ENCODE data around the gene MAP4K4.
A peak's percentile ranks its signal among the peaks of the same experiment; 100 is the strongest.

The MAP4K4 gene

DNA sequence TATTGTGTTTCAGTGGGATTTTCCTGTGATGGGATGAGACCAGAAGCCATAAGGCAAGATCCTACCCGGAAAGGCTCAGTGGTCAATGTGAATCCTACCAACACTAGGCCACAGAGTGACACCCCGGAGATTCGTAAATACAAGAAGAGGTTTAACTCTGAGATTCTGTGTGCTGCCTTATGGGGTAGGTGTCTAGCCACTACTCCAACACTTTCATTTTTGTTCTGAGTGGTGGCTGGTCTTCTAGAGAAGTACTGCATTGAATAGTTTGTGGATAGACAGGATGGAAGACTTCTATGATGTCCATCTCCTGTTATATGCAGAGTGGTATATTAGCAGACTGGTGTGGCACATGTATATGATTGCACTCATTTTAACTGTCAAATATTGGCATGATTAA, 176.6 kb downstream of the MAP4K4 start:
- DNase-seq (ENCODE audit: low read depth), result no peak

DNA sequence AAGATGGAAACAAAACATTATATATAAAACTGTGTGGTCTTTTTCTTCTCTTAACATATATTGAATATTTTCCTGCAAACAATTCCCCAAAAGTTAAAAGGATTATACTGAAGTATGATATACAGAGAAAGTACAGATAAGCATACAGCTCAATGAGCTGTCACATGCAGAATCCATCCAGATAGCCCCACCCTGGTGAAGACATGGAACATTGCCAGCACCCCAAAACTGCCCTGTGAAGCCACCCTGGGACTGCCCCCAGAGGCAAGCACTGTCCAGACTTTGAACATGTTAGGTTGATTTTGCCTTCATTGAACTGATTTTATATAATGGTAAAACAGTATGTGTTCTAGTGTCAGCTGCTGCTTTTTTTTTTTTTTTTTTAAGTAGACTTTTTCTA, 182.0 kb downstream of the MAP4K4 start:
- DNase-seq (ENCODE audit: low read depth), result no peak

DNA sequence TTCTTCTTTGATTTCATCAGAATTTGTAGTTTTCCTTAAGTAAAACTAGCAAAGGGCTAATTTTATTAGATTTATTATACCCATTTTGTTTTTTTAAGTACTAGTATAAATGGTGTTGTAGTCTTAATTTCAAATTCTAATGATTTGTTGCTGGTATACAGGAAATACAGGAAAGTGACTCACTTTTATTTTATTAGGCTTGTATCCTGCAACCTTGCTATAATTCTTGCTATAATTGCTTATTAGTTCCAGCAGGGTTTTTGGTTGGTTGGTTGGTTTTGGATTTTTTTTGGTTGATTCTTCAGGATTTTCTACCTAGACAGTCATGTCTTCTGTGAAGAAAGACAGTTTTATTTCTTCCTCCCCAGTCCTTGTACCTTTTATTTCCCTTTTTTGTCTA, 183.6 kb downstream of the MAP4K4 start:
- DNase-seq (ENCODE audit: low read depth), result no peak

DNA sequence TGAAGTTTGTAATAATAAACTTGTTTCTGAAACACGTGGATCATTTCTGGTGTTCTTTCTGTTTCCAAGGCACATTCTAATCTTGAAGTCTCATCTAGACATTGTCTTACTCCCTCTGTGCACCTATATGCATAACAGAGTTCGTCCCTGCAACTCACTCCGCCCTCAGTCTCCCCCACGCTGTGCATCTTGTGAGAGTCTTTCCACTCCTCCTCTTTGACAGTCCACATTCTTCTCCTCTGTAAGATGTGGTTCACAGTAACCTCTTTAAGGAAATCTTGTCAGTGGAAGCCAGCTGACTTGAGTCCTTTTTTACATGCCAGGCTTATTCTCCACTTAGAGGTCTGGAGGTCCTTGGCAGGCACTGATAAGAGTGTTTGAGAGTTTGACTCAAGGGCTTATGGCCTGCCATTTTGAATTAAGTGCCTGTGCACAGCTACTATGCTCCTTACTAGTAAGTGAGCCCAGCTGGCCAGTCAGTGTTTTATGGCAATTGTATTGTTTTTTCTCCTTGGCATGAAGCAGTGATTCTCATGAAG, 185.3 kb downstream of the MAP4K4 start:
- no peak for DNase-seq (ENCODE audit: low read depth)

DNA sequence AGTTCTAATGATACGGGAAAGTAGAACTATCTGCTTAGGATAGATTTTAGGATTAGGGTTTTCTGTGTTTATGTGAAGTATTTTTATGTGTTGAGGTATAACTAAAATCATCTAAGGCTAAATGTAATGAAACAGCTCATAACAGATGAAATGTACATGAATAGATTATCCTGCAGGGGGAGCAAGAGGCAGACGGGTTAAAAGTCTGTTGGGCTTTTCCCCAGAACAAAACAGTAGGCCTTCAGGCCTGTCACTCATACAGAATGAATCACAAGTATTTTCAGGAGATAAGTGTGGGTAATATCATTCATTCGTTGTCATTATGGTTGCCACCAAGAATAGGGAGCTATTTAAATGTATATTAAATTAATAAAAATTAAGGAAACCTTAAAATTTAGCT, 186.4 kb downstream of the MAP4K4 start:
- DNase-seq (ENCODE audit: low read depth), result peak; percentile 77

DNA sequence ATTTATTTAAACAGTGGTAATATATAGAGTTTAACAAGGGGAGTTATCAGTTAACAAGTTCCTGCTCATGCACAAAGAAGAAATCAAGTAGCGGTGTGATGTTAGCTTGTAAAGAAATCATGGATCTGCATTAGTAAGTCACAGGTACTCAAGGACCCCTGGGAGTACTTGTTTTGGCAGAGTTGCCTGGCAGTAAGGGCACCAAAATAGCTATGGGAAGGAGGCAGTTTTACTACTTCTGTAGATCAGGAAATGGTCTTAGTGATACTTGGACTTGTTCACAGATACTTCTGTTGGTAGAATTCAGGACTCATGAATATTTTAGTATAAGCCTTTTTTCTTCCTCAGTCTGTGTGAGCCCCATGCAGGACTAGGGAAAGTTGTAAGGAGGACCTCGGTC, 186.9 kb downstream of the MAP4K4 start:
- no peak for DNase-seq (ENCODE audit: low read depth)

DNA sequence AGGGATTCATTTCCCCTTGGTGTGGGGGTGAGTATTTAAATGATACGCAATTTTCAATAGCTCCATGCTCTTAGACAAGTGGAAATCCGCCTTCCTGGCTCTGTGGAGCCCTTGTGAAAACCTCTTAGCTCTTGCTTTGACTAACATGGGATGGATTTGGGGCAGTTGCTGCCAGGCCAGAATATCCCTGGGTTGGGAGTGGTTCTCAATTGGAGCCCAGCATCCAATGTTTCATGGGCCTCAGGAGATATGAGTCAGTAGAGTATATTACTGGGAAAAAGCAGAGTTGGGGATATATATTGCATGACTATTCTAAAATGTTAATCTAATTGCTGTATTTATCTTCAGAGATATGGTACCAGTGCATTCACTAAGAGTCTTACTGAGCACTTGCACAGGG, 189.8 kb downstream of the MAP4K4 start:
- no peak for DNase-seq (ENCODE audit: low read depth)

DNA sequence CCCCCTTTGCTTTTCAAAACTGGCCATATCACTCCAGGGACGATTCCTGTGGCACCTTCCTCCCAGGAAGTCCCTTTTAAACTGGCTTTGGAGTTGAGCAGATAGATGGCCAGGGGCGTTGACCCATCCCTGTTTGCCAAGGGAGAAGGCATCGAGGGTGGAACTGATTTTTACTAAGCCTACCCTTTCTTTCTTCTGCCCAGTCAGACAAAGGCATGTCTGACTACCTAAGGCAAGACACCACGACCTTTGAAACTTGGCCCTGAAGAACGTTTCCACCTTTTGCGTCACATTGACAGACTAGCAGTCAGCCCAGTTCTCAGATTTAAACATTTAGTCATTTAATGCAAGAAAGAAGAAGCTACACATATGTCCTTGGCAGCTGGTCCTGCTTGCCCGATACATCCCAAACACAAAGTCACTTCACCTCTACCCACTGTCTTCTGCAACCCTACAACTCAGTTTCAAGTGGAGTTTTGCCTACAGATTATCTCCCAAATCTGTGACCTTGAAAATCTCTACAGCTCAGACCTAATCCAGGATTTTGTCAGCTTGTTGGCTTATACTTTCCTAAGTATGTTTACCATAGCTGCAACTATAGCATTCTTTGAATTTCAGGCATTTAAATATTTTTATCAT, 192.1 kb downstream of the MAP4K4 start:
- no peak for DNase-seq (ENCODE audit: low read depth)

DNA sequence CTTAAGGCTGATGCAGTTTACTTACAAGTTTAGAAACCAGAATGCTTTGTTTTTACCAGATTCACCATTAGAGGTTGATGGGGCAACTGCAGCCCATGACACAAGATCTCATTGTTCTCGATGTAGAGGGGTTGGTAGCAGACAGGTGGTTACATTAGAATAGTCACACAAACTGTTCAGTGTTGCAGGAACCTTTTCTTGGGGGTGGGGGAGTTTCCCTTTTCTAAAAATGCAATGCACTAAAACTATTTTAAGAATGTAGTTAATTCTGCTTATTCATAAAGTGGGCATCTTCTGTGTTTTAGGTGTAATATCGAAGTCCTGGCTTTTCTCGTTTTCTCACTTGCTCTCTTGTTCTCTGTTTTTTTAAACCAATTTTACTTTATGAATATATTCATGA, 194.9 kb downstream of the MAP4K4 start:
- no peak for DNase-seq (ENCODE audit: low read depth)

DNA sequence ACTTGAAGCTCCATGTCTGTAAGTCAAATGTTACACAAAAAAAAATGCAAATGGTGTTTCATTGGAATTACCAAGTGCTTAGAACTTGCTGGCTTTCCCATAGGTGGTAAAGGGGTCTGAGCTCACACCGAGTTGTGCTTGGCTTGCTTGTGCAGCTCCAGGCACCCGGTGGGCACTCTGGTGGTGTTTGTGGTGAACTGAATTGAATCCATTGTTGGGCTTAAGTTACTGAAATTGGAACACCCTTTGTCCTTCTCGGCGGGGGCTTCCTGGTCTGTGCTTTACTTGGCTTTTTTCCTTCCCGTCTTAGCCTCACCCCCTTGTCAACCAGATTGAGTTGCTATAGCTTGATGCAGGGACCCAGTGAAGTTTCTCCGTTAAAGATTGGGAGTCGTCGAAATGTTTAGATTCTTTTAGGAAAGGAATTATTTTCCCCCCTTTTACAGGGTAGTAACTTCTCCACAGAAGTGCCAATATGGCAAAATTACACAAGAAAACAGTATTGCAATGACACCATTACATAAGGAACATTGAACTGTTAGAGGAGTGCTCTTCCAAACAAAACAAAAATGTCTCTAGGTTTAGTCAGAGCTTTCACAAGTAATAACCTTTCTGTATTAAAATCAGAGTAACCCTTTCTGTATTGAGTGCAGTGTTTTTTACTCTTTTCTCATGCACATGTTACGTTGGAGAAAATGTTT, 196.3 kb downstream of the MAP4K4 start:
- peak; percentile 16 for DNase-seq (ENCODE audit: low read depth)

DNA sequence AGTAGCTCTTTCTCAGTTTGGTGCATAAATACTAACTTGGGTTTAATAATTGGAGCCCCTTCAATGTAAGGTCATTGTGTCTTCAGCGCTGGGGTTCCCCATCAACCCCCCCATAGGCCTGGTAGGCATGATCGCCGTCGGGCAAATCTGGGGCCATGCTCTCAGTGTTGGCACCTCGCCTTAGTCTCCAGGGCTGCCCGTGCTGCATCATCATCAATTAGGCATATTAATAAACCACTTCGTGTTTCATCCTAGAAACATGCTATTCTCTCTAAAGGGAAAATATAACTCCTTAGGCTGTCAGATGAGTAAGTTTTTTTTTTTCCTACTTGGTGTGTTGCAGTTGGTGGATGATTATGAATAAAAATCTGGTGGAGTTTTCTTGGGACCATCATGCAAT, 197.5 kb downstream of the MAP4K4 start:
- DNase-seq (ENCODE audit: low read depth), result no peak

DNA sequence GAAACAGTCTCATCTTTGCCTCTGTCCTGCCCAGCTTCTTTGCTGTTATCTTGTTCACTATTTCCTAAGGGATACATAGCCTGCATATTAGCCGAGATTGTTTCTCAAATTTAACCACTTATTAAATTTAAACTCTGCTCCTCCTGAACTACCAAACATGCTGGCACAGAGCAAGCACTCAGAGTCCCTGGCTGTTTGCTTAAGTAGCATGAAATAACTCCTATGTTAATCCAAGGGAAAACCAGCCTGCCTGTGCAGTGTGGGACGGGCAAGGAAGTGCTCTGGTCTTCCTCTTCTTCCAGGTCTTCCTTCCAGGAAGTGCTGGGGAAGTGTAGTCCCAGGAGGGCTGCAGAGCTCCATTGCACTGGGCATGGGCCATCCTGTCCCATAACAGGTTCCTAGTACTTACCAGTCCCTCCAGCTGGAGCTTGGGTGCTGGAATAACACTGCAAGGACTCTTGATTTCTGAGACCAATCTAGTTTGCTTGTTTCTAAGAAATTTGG, 198.4 kb downstream of the MAP4K4 start:
- DNase-seq (ENCODE audit: low read depth), result no peak

DNA sequence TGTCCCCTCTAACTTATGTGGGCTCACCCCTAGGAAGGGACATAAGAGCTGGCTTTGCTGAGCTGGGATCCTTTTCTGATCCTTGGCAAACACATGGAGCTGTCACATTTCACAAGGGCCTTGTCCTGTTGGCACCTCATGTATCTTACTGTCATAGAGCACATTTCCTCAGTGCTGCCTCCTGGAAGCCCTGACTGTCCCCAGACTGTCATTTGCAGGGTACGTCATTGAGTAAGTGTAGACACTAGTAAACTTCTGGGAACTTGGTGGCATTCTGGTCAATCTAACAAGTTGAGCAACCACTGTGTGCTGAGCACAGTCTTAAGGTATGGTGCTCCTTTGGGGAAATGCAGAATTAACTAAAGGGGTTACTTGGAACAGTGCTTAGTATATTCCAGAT, 199.8 kb downstream of the MAP4K4 start:
- DNase-seq (ENCODE audit: low read depth), result no peak

DNA sequence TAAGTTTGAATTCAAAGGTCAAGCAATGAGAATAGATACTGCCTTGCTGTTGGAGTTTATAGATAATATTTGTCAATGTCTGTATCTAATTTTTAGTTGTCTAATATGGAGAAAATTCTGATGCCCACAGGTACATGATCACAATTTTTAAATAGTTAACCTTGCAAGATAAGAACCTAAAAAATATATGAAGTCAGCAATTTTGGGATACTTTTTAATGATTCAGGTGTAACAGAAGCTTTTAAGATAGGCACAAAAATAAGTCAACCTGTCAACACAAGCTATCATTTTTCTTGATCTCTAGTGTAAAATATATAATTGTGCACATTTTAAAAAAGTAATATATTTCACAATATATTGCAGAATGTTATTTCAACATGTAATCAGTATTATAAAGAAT, 201.8 kb downstream of the MAP4K4 start:
- no peak for DNase-seq (ENCODE audit: low read depth)

DNA sequence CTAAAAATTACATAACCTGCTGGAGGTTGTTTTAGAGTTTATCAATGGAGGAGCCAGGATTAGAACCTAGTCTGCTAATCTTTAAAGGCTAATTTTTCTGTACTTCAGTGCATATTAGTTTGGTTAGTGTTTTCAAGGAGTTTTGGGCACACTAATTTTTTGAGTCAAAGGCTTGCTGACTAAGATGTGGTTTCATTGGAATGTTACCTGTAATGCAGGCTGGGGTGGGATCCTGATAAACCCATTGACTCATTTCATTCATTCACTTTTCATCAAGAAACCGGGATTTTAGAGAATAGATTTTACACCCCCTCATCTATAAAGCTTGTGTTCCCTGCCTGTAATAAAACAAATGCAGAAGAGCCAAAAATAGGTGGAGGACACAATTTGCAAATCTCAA, 202.4 kb downstream of the MAP4K4 start:
- no peak for DNase-seq (ENCODE audit: low read depth)

DNA sequence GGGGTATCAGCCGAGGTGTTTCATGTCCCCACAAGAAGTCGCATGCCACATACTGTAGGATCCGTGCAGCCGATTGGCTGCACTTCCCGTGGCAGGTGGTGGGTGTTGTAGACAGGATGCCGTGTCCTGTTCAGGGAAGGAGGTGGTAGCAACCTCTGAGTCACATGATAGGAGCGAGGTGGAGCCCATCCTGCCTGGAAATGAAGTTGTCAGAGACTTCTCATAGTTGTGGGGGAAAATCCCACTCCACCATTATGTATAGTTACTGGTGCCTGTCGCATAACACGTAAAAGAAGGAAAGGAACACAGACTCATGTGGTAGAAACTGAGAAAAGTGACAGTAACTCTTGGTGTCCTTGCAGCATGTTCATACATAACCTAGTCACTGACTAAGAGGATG, 202.9 kb downstream of the MAP4K4 start:
- no peak for DNase-seq (ENCODE audit: low read depth)

DNA sequence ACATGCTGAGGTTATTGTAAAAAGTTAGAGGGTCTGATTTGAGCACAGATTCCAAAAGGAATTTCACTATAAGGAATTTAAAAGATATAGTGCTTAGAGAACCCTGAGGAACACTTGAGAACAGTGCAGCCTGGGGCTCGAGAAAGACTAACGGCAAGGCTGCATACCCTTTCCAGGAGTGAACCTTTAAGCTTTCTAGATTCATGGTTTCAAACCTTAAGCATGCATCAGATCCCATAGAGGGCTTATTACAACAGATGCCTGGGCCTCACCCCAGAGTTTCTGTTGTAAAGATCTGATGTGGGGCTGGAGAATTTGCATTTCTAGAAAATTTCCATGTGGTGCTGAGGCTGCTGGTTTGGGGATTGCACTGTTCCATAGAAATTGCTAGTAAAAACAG, 203.7 kb downstream of the MAP4K4 start:
- DNase-seq (ENCODE audit: low read depth), result no peak

DNA sequence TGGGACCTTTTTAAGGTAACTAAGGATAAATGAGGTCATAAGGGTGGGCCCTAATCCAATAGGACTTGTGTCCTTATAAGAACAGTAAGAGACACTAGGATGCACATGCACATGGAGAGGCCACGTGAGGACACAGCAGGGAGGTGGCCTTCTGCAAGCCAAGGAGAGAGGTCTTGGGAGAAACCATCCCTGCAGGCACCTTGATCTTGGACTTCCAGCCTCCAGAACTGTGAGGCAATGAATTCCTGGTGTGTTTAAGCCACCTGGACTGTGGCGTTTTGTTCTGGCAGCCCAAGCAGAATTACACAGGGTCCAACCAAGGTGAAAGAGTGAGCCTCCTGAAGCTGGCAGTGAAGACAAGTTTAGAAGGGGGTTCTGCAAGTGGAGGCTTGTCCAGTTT, 204.7 kb downstream of the MAP4K4 start:
- DNase-seq (ENCODE audit: low read depth), result no peak

DNA sequence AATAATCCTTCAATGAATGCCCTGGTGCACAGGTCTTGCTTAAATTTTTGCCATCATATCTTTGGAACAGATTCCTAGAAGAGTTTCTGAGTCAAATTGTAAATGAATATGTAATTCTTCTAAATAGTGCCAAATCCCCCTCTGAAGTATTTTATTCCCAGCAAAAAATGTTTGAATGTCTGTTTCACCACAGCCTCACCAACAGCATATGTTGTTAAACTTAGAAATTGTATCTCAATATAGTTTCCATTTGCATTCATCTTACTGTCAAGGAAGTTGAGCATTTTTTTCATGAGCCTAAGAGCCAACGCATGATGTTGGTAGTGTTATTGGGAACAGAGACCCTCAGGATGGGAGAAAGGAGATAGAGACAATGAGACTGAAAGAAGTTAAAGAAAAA, 207.4 kb downstream of the MAP4K4 start:
- no peak for DNase-seq (ENCODE audit: low read depth)

DNA sequence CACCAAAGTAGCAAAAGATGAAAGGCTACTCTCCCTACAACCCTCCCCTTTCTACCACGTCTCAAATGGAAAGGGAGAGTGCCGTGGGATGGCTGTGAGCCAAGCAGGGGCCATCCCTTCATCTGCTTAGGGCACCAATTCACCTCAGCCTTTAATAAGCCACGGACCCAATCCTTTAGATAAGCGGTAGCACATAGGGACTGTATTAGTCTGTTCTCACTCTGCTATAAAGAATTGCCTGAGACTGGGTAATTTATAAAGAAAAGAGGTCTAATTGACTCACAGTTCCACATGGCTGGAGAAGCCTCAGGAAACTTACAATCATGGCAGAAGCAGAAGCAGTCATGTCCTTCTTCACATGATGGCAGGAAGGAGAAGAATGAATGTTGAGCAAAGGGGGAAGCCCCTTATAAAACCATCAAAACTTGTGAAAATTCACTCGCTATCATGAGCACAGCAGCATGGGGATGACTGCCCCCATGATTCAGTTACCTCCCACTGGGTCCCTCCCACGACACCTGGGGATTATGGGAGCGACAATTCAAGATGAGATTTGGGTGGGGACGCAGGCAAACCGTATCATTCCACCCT, 208.3 kb downstream of the MAP4K4 start:
- no peak for DNase-seq (ENCODE audit: low read depth)

DNA sequence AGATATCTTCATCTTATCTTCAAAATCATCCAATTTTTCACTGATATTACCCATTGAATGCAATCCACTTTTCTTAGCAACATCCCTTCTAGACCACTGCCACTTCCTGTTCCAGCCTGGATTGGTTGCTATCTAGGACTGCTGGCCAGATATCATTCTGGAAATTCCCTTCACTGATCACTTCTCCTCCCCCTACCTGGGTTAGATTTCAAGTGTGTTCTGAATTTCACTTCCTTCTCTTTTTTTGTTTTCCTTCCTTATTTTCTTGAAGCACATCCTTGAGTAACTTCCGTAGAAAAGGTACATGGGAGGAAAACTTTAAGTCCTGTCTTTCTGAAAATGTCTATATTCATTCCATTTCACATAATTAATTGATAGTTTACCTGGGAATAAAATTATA, 212.3 kb downstream of the MAP4K4 start:
- DNase-seq (ENCODE audit: low read depth), result no peak

DNA sequence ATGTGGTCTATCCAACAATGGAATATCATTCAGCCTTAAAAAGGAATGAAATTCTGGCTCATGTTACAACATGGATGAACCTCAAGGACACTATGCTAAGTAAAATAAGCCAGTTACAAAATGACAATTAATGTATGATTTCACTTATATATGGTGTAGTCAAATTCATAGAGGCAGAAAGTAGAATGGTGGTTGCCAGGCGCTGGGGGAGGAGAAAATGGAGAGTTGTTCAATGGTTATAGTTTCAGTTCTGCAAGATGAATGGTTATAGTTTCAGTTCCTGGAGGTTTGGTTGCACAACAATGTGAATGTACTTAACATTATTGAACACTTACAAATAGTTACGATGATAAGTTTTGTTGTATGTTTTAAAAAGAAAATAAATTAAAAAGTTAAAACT, 215.0 kb downstream of the MAP4K4 start:
- no peak for DNase-seq (ENCODE audit: low read depth)

DNA sequence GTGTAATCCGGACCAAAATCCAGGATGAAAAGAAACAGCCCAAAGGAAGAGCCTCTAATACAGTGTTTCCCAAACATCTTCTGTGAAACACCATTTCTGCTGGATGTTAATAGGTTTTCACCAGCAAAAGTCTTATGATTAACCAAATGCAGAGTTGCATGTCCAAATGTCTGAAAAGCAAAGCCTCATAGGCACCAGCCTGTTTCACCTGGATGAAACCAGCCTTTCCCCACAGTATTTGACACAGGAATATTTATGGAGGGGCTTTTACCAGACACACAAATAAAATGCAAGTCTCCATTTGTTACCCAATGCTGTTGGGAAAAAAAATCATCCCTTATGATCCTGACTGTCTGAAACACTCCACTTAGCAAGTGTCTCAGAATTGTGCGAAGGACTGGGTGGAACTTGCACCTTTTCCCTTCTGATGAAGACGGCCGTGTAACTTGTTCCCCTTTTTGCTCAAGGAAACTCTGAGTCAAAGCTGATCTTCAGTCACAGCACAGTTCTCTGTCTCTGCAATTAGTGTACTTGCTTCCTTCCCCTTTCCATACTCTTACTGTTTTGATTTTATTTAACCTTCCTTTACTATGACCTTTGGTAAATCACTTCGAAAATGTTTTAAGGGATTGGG, 223.9 kb downstream of the MAP4K4 start:
- DNase-seq (ENCODE audit: low read depth), result no peak
